Calu3 (cell line): ENCODE results near the gene APCDD1L. TPM values are rescaled to one million over a fixed set of nuclear protein-coding genes. Genes with fewer than 3 reads are reported as not detected.

Source experiments
- BruUV-seq: library from RNA; stranded (reverse); fragments of 400-500 nt; replicated peaks from 2 replicates; lab custom pipeline; 2021; lab: Mats Ljungman, UMichigan
- CTCF ChIA-PET: fragments of 300-600 bp; sonication (Branson Sonifier 250); formaldehyde crosslinking; loops from one replicate; lab custom pipeline; 2022; ENCODE audit warnings: antibody characterized with exemption; lab: Charles Lee
- DNase-seq: peaks from one replicate; pipeline ENCODE4 v3.0.0; 2022
- H3K27ac Mint-ChIP-seq: one replicate; pipeline ENCODE4 v1.8.0; 2022; ENCODE audit warnings: mixed read lengths; ENCODE audit not compliant: unreplicated experiment
- H3K27me3 Mint-ChIP-seq: one replicate; pipeline ENCODE4 v1.8.0; 2022; ENCODE audit warnings: mixed read lengths; ENCODE audit not compliant: unreplicated experiment
- H3K36me3 Mint-ChIP-seq: one replicate; pipeline ENCODE4 v1.8.0; 2022; ENCODE audit warnings: mild to moderate bottlenecking, moderate library complexity, mixed read lengths; ENCODE audit not compliant: insufficient read depth, unreplicated experiment
- H3K4me1 Mint-ChIP-seq: one replicate; pipeline ENCODE4 v1.8.0; 2022; ENCODE audit warnings: mild to moderate bottlenecking, low read depth, mixed read lengths; ENCODE audit not compliant: unreplicated experiment
- H3K4me3 Mint-ChIP-seq: one replicate; pipeline ENCODE4 v1.8.0; 2022; ENCODE audit warnings: mild to moderate bottlenecking, low read depth, moderate library complexity, mixed read lengths; ENCODE audit not compliant: unreplicated experiment
- H3K9me3 Mint-ChIP-seq: one replicate; pipeline ENCODE4 v1.8.0; 2022; ENCODE audit warnings: low read depth, mixed read lengths; ENCODE audit not compliant: unreplicated experiment
- intact Hi-C: fragments of 100-400 bp; cut with micrococcal nuclease; formaldehyde crosslinking; loops from one replicate; pipeline ENCODE4 v1.10.0; 2022; ENCODE audit not compliant: unreplicated experiment
- total RNA-seq: library from RNA; stranded (reverse); gene quantifications from 2 replicates; pipeline ENCODE4 v1.2.3, GENCODE V29; 2022
- TF ChIP-seq, protein P1 (sequence below): fragments of 200-600 bp; IDR thresholded peaks from one replicate; pipeline ENCODE4 v1.8.0; 2022; ENCODE audit warnings: antibody characterized with exemption; ENCODE audit not compliant: unreplicated experiment

APCDD1L gene
- total RNA-seq, 1 experiment from 2014 or later, result not detected

DNA sequence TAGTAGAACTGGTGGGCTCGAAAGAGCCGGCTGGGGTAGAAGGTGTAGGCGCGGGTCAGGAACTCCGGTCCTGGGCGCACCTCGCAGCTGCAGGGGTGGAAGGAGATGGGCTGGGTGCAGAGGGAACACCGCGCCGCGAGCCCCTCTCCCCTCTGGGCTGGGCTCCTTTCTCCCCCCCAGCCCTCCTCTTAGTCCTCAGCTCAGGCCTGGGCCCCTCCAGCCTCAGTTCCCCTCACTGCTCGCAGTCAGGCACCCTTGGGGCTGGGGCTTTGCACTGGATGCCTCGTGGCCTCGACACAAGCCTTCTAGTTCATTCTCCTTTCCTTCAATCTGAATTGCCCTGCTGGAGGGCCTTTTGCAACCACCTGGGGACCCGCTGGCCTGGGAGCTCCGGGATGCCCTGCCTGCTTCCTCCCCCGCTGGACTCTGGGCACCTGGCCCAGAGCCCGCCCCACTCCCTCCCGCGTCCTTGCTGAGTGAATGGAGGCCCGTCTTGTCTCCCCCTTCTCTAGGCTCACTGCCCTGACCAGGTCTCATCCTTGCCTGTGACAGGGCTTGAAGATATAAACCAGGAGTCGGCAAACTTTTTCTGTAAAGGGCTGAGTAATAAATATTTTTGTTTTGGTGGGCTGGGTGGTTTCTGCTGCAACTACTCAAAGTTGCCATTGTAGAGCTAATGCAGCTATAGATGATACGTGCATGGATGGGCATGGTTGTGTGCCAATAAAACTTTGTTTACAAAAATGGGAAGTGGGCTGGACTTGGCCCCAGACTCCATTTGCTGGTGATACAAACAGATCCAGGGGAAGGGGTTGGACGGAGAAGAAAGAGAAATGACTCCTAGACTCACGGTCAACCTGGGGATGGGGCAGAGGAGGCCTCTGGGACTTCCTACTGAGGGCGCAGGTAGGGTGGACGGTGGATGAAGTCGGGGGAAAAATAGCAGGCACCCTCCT lies 47.3 kb downstream of the APCDD1L start:
- DNase-seq, result no peak
- Mint-ChIP-seq H3K27me3 (peaks cover 31% of the 10 kb centered on the region), H3K27ac (no peak overlapping the region), H3K9me3 (no peaks in the 10 kb centered on the region), H3K4me3 (no peak overlapping the region), H3K36me3 (no peaks in the 10 kb centered on the region), H3K4me1 (no peaks in the 10 kb centered on the region)
- intact Hi-C loops, result no loop called here
- BruUV-seq, result no TSS peak
- TF ChIP-seq, protein P1, sequence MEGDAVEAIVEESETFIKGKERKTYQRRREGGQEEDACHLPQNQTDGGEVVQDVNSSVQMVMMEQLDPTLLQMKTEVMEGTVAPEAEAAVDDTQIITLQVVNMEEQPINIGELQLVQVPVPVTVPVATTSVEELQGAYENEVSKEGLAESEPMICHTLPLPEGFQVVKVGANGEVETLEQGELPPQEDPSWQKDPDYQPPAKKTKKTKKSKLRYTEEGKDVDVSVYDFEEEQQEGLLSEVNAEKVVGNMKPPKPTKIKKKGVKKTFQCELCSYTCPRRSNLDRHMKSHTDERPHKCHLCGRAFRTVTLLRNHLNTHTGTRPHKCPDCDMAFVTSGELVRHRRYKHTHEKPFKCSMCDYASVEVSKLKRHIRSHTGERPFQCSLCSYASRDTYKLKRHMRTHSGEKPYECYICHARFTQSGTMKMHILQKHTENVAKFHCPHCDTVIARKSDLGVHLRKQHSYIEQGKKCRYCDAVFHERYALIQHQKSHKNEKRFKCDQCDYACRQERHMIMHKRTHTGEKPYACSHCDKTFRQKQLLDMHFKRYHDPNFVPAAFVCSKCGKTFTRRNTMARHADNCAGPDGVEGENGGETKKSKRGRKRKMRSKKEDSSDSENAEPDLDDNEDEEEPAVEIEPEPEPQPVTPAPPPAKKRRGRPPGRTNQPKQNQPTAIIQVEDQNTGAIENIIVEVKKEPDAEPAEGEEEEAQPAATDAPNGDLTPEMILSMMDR, result no peak
- CTCF ChIA-PET, result no interaction called here

DNA sequence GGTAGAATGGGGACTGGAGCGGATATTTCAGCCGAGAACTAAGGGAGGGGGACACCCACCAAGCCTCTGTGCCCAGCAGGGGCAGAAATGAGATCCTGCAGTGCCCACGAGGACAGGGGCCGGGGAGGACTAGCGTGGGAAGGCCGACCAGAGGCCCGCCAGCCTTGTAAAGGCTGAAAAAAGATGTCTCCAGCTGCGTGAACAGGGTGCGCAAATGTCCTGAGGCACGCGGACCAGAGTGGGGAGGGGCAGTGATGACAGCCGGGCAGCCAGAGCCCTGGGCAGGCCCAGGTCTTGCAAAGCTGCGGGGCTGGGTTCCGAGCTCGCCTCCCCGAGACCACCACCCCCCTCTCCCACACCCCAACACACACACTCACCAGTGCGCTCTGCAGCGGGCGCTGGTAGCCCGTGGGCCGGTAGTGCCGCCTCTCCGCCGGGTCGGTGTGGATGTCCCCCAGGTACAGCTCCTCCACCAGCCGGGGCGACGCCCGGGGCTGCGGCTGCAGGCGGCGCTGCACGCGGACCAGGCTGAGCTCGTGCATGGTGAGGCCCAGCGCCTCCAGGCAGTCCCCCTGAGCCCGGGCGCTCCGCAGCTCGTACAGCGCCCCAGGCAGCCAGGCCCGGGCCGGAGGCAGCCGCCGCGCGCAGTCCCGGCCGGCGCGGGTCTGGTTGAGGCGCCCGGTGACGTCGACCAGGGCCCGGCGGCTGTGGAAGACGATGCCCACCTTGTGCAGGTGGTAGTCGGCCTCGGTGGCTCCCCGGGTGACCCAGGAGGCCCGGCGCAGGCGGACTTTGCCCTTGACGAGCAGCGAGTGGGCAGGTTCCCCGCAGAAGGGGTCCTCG lies 48.2 kb downstream of the APCDD1L start:
- no peaks in the 10 kb centered on the region for H3K4me1 Mint-ChIP-seq
- CTCF ChIA-PET, result interaction anchor here (0.5 kb wide), 1 partner anchor 117 kb away, joined by 10 read pairs; no protein-coding TSS in a partner anchor
- no peaks in the 10 kb centered on the region for H3K36me3 Mint-ChIP-seq
- no peak overlapping the region for H3K27ac Mint-ChIP-seq
- H3K9me3 Mint-ChIP-seq, result no peaks in the 10 kb centered on the region
- BruUV-seq, result no TSS peak
- DNase-seq, result no peak
- intact Hi-C loops, result no loop called here
- H3K4me3 Mint-ChIP-seq, result no peak overlapping the region
- peaks cover 27% of the 10 kb centered on the region for H3K27me3 Mint-ChIP-seq
- TF ChIP-seq, protein P1, result no peak

- CTCF ChIA-PET, result interaction anchor here (0.5 kb wide), 1 partner anchor 118 kb away, joined by 10 read pairs; no protein-coding TSS in a partner anchor
- Mint-ChIP-seq H3K27ac (no peak overlapping the region), H3K4me3 (no peak overlapping the region), H3K27me3 (peaks cover 19% of the 10 kb centered on the region), H3K36me3 (no peaks in the 10 kb centered on the region), H3K4me1 (no peaks in the 10 kb centered on the region), H3K9me3 (no peaks in the 10 kb centered on the region)
- intact Hi-C loops, result no loop called here
- TF ChIP-seq, protein P1, result no peak
- no TSS peak for BruUV-seq
- no peak for DNase-seq
Observed at GRCh38 chr20:58466095-58466708, 49.0 kb downstream of the APCDD1L start.

GRCh38 chr20:58464838-58465237 lies 50.4 kb downstream of the APCDD1L start:
- no peak for DNase-seq
- TF ChIP-seq, protein P1, result no peak
- peaks cover 9% of the 10 kb centered on the region for H3K27me3 Mint-ChIP-seq
- H3K4me1 Mint-ChIP-seq, result no peaks in the 10 kb centered on the region
- no peaks in the 10 kb centered on the region for H3K36me3 Mint-ChIP-seq
- CTCF ChIA-PET, result no interaction called here
- H3K4me3 Mint-ChIP-seq, result no peak overlapping the region
- H3K27ac Mint-ChIP-seq, result no peak overlapping the region
- no TSS peak for BruUV-seq
- intact Hi-C loops, result no loop called here
- no peaks in the 10 kb centered on the region for H3K9me3 Mint-ChIP-seq
